WTC11 (cell line): ENCODE data around the gene GAST. TPM values are rescaled to one million over a fixed set of nuclear protein-coding genes. Genes with fewer than 3 reads are reported as not detected.
A peak's percentile ranks its signal among the peaks of the same experiment; 100 is the strongest.

Experiments used
- ATAC-seq: fragments of 200-7000 bp; cut with Tn5 transposase; 2 replicates; pipeline ENCODE4 v1.10.0; 2021; ENCODE audit warnings: mild to moderate bottlenecking, moderate library complexity
- CTCF ChIA-PET: fragments of 300-600 bp; sonication (Branson Sonifier 250); formaldehyde crosslinking; loops from one replicate; lab custom pipeline; 2021; ENCODE audit warnings: antibody characterized with exemption; lab: Charles Lee
- POLR2A ChIA-PET: fragments of 350-600 bp; sonication (Branson Sonifier 250); formaldehyde crosslinking; loops from one replicate; lab custom pipeline; 2021; ENCODE audit warnings: antibody characterized with exemption; lab: Charles Lee
- DNase-seq: peaks from one replicate; pipeline ENCODE4 v3.0.0; 2021; ENCODE audit warnings: low spot score
- H3K27ac Mint-ChIP-seq: 2 replicates; pipeline ENCODE4 v1.8.0; 2021; ENCODE audit warnings: mixed read lengths
- H3K27me3 Mint-ChIP-seq: 2 replicates; pipeline ENCODE4 v1.8.0; 2021; ENCODE audit warnings: low read depth, mild to moderate bottlenecking, moderate library complexity, mixed read lengths
- H3K36me3 Mint-ChIP-seq: 2 replicates; pipeline ENCODE4 v1.8.0; 2021; ENCODE audit warnings: mixed read lengths
- H3K4me1 Mint-ChIP-seq: 2 replicates; pipeline ENCODE4 v1.8.0; 2022; ENCODE audit warnings: mixed read lengths
- H3K4me3 Mint-ChIP-seq: 2 replicates; pipeline ENCODE4 v1.8.0; 2021; ENCODE audit warnings: mild to moderate bottlenecking, moderate library complexity, mixed read lengths
- H3K9me3 Mint-ChIP-seq: 2 replicates; pipeline ENCODE4 v1.8.0; 2021; ENCODE audit warnings: mixed read lengths
- ATF6 ChIP-seq: sonication (generic); formaldehyde crosslinking; IDR thresholded peaks from 2 replicates; pipeline ENCODE4 v1.8.1; 2023; ENCODE audit warnings: mild to moderate bottlenecking, missing genetic modification reagents
- CBFB ChIP-seq: sonication (generic); formaldehyde crosslinking; IDR thresholded peaks from 2 replicates; pipeline ENCODE4 v1.8.1; 2022; ENCODE audit warnings: mild to moderate bottlenecking, low read depth, missing genetic modification reagents
- CREM ChIP-seq: sonication (generic); formaldehyde crosslinking; IDR thresholded peaks from 2 replicates; pipeline ENCODE4 v1.8.1; 2022; ENCODE audit warnings: mild to moderate bottlenecking, missing genetic modification reagents, moderate library complexity
- CTCF ChIP-seq: fragments of 200-600 bp; IDR thresholded peaks from 2 replicates; pipeline ENCODE4 v1.8.0; 2022; ENCODE audit warnings: antibody characterized with exemption
- E2F4 ChIP-seq: sonication (generic); formaldehyde crosslinking; IDR thresholded peaks from 2 replicates; pipeline ENCODE4 v1.8.1; 2022; ENCODE audit warnings: low read depth, mild to moderate bottlenecking, moderate library complexity, missing genetic modification reagents, borderline replicate concordance
- E2F5 ChIP-seq: sonication (generic); formaldehyde crosslinking; IDR thresholded peaks from 2 replicates; pipeline ENCODE4 v1.8.1; 2022; ENCODE audit warnings: mild to moderate bottlenecking, moderate library complexity, missing genetic modification reagents
- EMX1 ChIP-seq: fragments of 250-450 bp; sonication (Bioruptor Pico); IDR thresholded peaks from 2 replicates; pipeline ENCODE4 v1.8.0; 2021; ENCODE audit warnings: mild to moderate bottlenecking
- ESRRA ChIP-seq: sonication (generic); formaldehyde crosslinking; IDR thresholded peaks from 2 replicates; pipeline ENCODE4 v1.8.1; 2022; ENCODE audit warnings: mild to moderate bottlenecking, missing genetic modification reagents, borderline replicate concordance
- HMGXB4 ChIP-seq: sonication (generic); formaldehyde crosslinking; IDR thresholded peaks from 2 replicates; pipeline ENCODE4 v1.8.1; 2023; ENCODE audit warnings: mild to moderate bottlenecking, moderate library complexity, missing genetic modification reagents
- JUN ChIP-seq: sonication (generic); formaldehyde crosslinking; IDR thresholded peaks from 2 replicates; pipeline ENCODE4 v1.8.0; 2023; ENCODE audit warnings: mild to moderate bottlenecking, missing genetic modification reagents
- NR2C2 ChIP-seq: sonication (generic); formaldehyde crosslinking; IDR thresholded peaks from 2 replicates; pipeline ENCODE4 v1.8.0; 2022; ENCODE audit warnings: mild to moderate bottlenecking, missing genetic modification reagents
- PREB ChIP-seq: sonication (generic); formaldehyde crosslinking; IDR thresholded peaks from 2 replicates; pipeline ENCODE4 v1.8.1; 2022; ENCODE audit warnings: mild to moderate bottlenecking, missing genetic modification reagents, moderate library complexity, borderline replicate concordance
- RELA ChIP-seq: sonication (generic); formaldehyde crosslinking; IDR thresholded peaks from 2 replicates; pipeline ENCODE4 v1.8.1; 2022; ENCODE audit warnings: missing genetic modification reagents, mild to moderate bottlenecking, borderline replicate concordance
- USF2 ChIP-seq: sonication (generic); formaldehyde crosslinking; IDR thresholded peaks from 2 replicates; pipeline ENCODE4 v1.8.1; 2023; ENCODE audit warnings: mild to moderate bottlenecking, missing genetic modification reagents, moderate library complexity
- ZMAT4 ChIP-seq: fragments of 250-450 bp; sonication (Bioruptor Pico); IDR thresholded peaks from 2 replicates; pipeline ENCODE4 v1.9.0; 2021; ENCODE audit warnings: mild to moderate bottlenecking
- ZNF396 ChIP-seq: fragments of 250-450 bp; sonication (Bioruptor Pico); IDR thresholded peaks from 2 replicates; pipeline ENCODE4 v1.8.0; 2021; ENCODE audit warnings: mild to moderate bottlenecking, moderate library complexity, borderline replicate concordance
- ZNF425 ChIP-seq: fragments of 250-450 bp; sonication (Bioruptor Pico); conservative IDR thresholded peaks from 2 replicates; pipeline ENCODE4 v1.9.0; 2021; ENCODE audit warnings: mild to moderate bottlenecking
- total RNA-seq: library from RNA; stranded (reverse); gene quantifications from 3 replicates; pipeline ENCODE4 v1.2.3, GENCODE V29; 2021

GAST gene
- total RNA-seq, 1 experiment from 2014 or later = not detected

GRCh38 chr17:41688641-41689496 lies 23.3 kb upstream of the GAST start, which contains the start of gene EIF1 (continued):
- peak; percentile 93; the same call in 1 of the 2 replicates for TF ChIP-seq HMGXB4 (CRISPR knock-in tag)
- TF ChIP-seq CBFB = peak; percentile 46; the same call in 1 of the 2 replicates
- TF ChIP-seq RELA (CRISPR knock-in tag) = peak; percentile 53; the same call in 1 of the 2 replicates
- TF ChIP-seq ATF6 = no peak
- TF ChIP-seq EMX1 (CRISPR knock-in tag) = peak; percentile 96
- peak; percentile 96 for TF ChIP-seq CREM (CRISPR knock-in tag)
- peak; percentile 44; the same call in 1 of the 2 replicates for TF ChIP-seq NR2C2
- TF ChIP-seq JUN (CRISPR knock-in tag) = no peak; the same call in 1 of the 2 replicates
- TF ChIP-seq ZNF396 (CRISPR knock-in tag) = no peak
- peak; percentile 91; the same call in 1 of the 2 replicates for TF ChIP-seq PREB (CRISPR knock-in tag)
- peak; percentile 36; the same call in 1 of the 2 replicates for TF ChIP-seq E2F5 (CRISPR knock-in tag)
- TF ChIP-seq ESRRA = peak; percentile 89; the same call in 1 of the 2 replicates
- no peak for TF ChIP-seq E2F4 (CRISPR knock-in tag)

GRCh38 chr17:41689497-41690299 lies 22.4 kb upstream of the GAST start:
- peak; percentile 30 for DNase-seq
- Mint-ChIP-seq H3K27me3 (peaks cover 5% of the 10 kb centered on the region), H3K36me3 (peaks cover 40% of the 10 kb centered on the region), H3K4me3 (peak overlapping the region; percentile 92), H3K4me1 (peaks cover 15% of the 10 kb centered on the region), H3K9me3 (peaks cover 18% of the 10 kb centered on the region), H3K27ac (peak overlapping the region; percentile 98)
- ChIA-PET POLR2A (interaction anchor here (0.6 to 5.1 kb wide), 20 partner anchors 10 to 274 kb away, joined by 3 to 42 read pairs (median 4); partner anchors contain the start of genes FKBP10, JUP and KRT19), CTCF (interaction anchor here (0.6 to 3.1 kb wide), 17 partner anchors 10 to 367 kb away, joined by 3 to 47 read pairs (median 5); partner anchors contain the start of genes JUP and ODAD4)
- ATAC-seq = no peak
- peak; percentile 42 for TF ChIP-seq CTCF
- TF ChIP-seq ZMAT4 (CRISPR knock-in tag) = peak; percentile 60; the same call in 1 of the 2 replicates
- TF ChIP-seq ZNF425 (CRISPR knock-in tag) = peak; percentile 74; the same call in 1 of the 2 replicates
- no peak for TF ChIP-seq CREM (CRISPR knock-in tag)
- peak; percentile 80 for TF ChIP-seq USF2
